Measurements from ENCODE around the gene MAD2L1BP. TPM values are rescaled to one million over a fixed set of nuclear protein-coding genes. Genes with fewer than 3 reads are reported as not detected.

The MAD2L1BP gene
- total and polyA plus RNA-seq, 2 of the 4 experiments (the other 2 are of a cell fraction), result 28.1 to 50.2 TPM

DNA sequence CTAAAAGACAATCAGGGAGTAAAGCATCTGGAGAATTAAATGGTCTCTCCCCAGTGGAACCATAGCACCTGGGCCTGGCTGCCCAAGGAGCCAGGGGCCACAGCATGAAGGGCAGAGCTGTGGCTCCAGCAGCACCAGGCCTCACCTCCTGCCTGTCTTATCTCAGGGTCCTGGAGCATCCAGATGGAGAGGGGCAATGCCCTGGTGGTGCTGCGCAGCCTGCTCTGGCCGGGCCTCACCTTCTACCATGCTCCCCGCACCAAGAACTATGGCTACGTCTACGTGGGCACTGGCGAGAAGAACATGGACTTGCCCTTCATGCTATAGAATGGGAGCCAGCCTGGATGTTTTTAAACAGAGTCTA, 35.0 kb downstream of the MAD2L1BP start:
- Histone ChIP-seq H4K91ac (ENCODE audit: insufficient read depth, low read depth, low read length) (no peak overlapping the region), H2BK5ac (ENCODE audit: low read depth, low read length, poor library complexity, severe bottlenecking) (no peak overlapping the region), H3K23ac (ENCODE audit: low read depth, low read length) (no peak overlapping the region), H3K36me3 (ENCODE audit: control insufficient read depth, insufficient read depth, low read length) (peaks cover 39% of the 10 kb centered on the region), H2BK20ac (ENCODE audit: low read depth, low read length) (no peak overlapping the region), H4K5ac (ENCODE audit: low read depth, low read length) (no peak overlapping the region), H2AK9ac (replicated peaks; ENCODE audit: low read depth, low read length, poor library complexity) (no peak overlapping the region), H3K9me3 (ENCODE audit: control insufficient read depth, insufficient read depth, low read length) (no peaks in the 10 kb centered on the region), H2AK5ac (ENCODE audit: low read depth, low read length) (no peak overlapping the region), H3K4me1 (ENCODE audit: control insufficient read depth, insufficient read depth, low read length) (peaks cover 17% of the 10 kb centered on the region), H3K18ac (ENCODE audit: low read depth, low read length) (no peak overlapping the region), H3K56ac (ENCODE audit: extremely low read depth, insufficient read depth, low read length) (no peak overlapping the region), H3K14ac (replicated peaks; ENCODE audit: low read depth, low read length) (no peak overlapping the region), H2BK15ac (ENCODE audit: low read depth, low read length) (no peak overlapping the region), H2BK120ac (ENCODE audit: low read depth, low read length) (no peak overlapping the region), H4K8ac (ENCODE audit: low read depth in 2 of 2, low read length in 2 of 2) (no peak overlapping the region), H3K4me3 (ENCODE audit: insufficient read depth, low read depth, low read length) (no peak overlapping the region), H2AFZ (replicated peaks; ENCODE audit: low read length, poor library complexity) (no peak overlapping the region), H3K9ac (ENCODE audit: low read depth, low read length) (no peak overlapping the region), H4K20me1 (ENCODE audit: insufficient read depth, low read length) (no peaks in the 10 kb centered on the region; the same call in 1 of the 2 replicates), H3K9me1 (ENCODE audit: insufficient read depth, low read length) (peaks cover 16% of the 10 kb centered on the region; the same call in 1 of the 2 replicates), H3K4ac (ENCODE audit: low read depth, low read length) (no peak overlapping the region), H3K27me3 (ENCODE audit: control insufficient read depth, insufficient read depth, low read length) (no peaks in the 10 kb centered on the region), H3K79me1 (ENCODE audit: low read depth in 1 of 2, low read length in 2 of 2) (no peaks in the 10 kb centered on the region), H3K4me2 (ENCODE audit: low read depth, low read length) (no peak overlapping the region), H3K27ac (ENCODE audit: insufficient read depth, low read length) (no peak overlapping the region)
- ATAC-seq (ENCODE audit: low read depth) (no peak), DNase-seq (no peak)
- TF ChIP-seq CHD1 (IDR thresholded peaks at IDR 0.05; ENCODE audit: low read depth, low read length), result no peak
- TF ChIP-seq MAZ (IDR thresholded peaks at IDR 0.05; ENCODE audit: borderline replicate concordance, low read depth, low read length), result no peak
- TF ChIP-seq CTCF (conservative IDR thresholded peaks at IDR 0.05; ENCODE audit: low read depth, low read length), result no peak
- TF ChIP-seq ELK1 (IDR thresholded peaks at IDR 0.05; ENCODE audit: borderline replicate concordance, low read depth, low read length), result no peak
- TF ChIP-seq RCOR1 (IDR thresholded peaks at IDR 0.05; ENCODE audit: insufficient replicate concordance, low read length), result no peak
- TF ChIP-seq MAFK (IDR thresholded peaks at IDR 0.05; ENCODE audit: low read depth, low read length), result no peak
- TF ChIP-seq FOS (IDR thresholded peaks at IDR 0.05; ENCODE audit: low read depth, low read length), result no peak
- TF ChIP-seq MXI1 (IDR thresholded peaks at IDR 0.05; ENCODE audit: borderline replicate concordance, low read depth, low read length), result no peak
- TF ChIP-seq SMC3 (IDR thresholded peaks at IDR 0.05; ENCODE audit: low read depth, low read length), result no peak
- TF ChIP-seq BHLHE40 (IDR thresholded peaks at IDR 0.05; ENCODE audit: low read depth, low read length), result no peak
- no peak for TF ChIP-seq NFE2L2 (IDR thresholded peaks at IDR 0.05; ENCODE audit: low read depth, low read length)
- no peak for TF ChIP-seq RAD21 (IDR thresholded peaks at IDR 0.05; ENCODE audit: low read length)
- WGBS, 2 experiments (ENCODE audit: extremely low coverage in 2 of 2, insufficient read length in 1 of 2), result 93% methylated on average over 3 of the region's 6 CpGs; no CpG with 5 or more reads in 1 of the 2 experiments
- intact Hi-C loops (cut with micrococcal nuclease) (no loop called here), dilution Hi-C loops (cut with HindIII; ENCODE audit: low sequenced_read_pairs, unreplicated experiment) (no loop called here), in situ Hi-C loops (cut with MboI; ENCODE audit: low sequenced_read_pairs) (no loop called here)
- no TSS peak for BruUV-seq (replicated peaks)
- CTCF ChIA-PET, result no interaction called here
- POLR2A ChIA-PET (ENCODE audit: unreplicated experiment), result no interaction called here

Data from IMR-90 (cell line).